ENCODE measurements around the gene NTM.

DNA sequence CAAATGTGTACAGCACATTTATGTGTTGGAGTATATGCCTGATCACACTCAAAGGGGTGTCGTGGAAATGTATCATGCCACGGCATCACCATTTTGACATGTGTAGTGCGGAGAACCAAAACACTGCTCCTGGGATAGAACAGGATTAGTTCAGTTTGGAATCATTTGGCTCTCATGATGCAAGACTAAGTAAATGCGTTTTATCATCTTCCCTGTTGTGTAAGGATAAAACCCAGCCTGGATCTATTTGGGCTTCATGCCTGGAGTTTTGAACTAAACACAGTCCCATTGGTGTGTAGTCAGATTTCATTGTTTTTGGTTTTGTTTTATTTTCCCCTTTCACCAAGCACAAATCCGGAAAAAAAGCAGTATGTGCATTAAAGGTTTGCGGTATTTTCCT, 574.3 kb downstream of the NTM start:
- TF ChIP-seq, protein P1, sequence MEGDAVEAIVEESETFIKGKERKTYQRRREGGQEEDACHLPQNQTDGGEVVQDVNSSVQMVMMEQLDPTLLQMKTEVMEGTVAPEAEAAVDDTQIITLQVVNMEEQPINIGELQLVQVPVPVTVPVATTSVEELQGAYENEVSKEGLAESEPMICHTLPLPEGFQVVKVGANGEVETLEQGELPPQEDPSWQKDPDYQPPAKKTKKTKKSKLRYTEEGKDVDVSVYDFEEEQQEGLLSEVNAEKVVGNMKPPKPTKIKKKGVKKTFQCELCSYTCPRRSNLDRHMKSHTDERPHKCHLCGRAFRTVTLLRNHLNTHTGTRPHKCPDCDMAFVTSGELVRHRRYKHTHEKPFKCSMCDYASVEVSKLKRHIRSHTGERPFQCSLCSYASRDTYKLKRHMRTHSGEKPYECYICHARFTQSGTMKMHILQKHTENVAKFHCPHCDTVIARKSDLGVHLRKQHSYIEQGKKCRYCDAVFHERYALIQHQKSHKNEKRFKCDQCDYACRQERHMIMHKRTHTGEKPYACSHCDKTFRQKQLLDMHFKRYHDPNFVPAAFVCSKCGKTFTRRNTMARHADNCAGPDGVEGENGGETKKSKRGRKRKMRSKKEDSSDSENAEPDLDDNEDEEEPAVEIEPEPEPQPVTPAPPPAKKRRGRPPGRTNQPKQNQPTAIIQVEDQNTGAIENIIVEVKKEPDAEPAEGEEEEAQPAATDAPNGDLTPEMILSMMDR (IDR thresholded peaks at IDR 0.05), result no peak
- no peak for TF ChIP-seq POLR2A (IDR thresholded peaks at IDR 0.05)
- TF ChIP-seq POLR2AphosphoS5 (IDR thresholded peaks at IDR 0.05), result no peak

Measured in breast epithelium (tissue), 3 donors.